Measurements from ENCODE around the gene SLC6A8.
"Not testable (repeated sequence)": the region's sequence is repeated elsewhere in the genome, so short reads cannot be mapped to it uniquely, and the experiment has no call there.

SLC6A8 gene

DNA sequence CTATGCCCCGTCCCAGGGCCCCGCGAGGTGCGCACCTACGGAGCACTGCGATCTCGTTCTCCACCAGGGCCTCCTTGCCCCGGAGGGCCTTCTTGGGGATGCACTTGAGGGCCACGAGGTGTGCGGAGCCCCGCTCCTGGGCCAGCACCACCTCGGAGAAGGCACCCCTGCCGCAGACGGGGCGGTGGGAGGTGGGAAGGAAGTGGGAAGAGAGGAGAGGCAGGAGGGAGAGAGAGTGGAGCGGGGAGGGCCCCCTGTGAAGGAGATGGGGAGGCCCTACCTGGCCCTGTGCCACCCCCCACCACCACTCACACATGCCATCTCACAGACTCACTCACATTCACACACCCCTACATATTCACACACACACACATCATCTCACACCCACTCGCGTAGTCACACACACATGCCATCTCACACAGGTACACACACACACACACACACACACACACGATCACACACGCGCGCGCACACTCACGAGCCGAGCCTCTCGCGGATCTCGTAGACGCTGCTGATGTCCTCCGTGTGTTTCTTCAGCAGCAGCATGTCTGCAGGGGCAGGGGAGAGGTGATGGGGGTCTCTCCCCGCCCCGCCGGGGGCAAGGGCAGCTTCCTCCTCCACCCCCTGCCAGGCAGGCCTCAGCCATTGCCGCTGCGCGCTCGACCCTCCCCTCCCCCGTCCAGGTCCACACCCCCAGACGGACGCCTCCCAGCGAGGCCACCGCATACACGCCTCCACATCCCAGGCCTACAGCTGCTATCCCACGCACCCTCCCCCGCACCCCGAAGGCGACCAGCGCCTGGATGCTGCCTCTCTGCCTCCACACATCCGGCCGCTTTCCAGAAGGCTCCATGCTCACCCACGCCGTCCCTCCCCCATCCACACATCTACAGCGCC is 14.9 kb upstream of the SLC6A8 start:
- no peak for DNase-seq

DNA sequence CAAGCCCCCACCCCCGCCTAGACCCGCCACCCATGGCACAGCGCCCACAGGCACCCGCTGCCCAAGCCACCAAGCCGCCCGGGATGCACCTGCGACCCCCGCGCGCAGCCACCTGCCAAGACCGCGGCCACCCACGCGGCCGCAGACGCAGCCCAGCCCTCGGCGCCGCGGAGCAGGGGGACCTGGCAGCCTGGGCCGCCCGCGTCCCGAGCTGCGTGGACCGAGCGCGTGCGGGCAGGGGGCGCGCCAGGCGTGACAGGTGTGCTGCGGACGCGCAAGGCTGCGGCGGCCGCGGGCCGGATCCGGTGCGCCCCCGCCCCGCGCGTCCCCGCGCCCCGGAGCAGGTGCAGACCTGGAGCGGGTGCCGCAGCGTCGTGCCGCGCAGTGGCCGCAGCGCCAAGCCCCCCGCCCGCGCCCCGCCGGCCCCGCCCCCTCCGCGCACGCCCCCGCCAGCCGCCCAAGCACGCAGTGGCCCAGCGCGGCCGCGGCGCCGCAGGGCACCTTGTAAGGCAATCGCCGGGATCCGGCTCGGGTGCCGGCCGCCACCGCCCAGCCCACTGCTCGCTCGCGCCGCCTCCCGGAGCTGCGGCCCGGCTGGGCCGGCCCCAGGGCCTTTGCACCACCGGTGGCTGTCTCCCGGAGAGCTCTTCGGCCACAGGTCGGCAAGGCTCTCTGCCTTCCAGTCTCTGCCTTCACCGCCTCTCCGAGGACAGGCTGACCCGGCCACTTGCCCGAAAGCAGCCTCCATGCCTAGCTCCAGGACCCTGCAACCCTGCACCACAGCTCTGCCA is 14.1 kb upstream of the SLC6A8 start, which contains the start of gene PNCK:
TSS of gene PNCK (minus strand) at position 386 of the 791 bp plus-strand sequence. CDS start 737 bp downstream, outside the sequence.
- DNase-seq, result no peak

DNA sequence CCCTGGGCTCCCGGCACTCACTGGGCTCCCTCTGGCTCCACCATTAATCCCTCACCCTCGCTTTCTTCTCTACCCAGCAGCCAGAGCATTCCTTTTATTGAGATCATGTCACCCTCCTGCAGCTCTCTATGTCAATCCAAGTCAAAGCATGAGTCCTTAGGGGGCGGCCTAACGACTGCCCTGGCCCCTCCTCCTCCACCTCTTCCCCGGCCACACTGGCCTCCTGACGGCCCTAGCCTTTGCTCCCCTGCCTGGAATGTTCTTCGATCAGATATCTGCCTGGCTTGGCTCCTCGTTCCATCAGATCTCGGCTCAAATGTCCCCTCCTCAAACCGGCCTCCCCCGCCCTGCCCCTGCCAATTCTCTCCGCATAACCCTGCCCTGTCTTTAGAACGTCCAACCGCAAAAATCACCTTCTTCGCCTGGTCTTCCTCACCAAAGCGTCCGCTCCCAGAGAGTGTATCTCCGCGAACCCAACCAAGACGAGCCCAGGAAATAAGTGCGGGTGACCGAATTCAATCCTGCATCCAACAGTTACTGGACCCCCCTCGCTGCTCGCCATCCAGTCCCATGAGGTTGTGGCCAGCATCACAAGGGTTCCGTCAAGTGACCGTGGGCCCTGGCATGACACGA is 13.4 kb upstream of the SLC6A8 start:
- no peak for DNase-seq

DNA sequence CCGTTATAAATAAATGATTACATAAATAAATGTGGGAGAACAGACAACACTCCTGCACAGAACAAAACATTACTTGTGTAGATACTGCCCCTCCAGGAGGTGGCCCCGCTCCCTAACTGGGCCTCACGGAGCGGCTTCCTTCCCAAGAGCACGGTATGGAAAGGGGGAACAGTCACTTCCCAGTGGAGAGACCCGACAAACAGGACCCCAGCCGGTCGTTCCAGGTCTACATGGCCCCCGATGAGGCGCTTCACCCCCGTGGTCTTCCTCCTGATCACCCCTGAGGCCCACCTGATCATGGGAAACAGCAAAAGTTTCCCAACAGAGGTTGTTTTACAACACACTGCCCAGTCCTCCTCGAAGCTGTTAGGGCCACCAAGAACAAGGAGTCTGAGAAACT is 6.6 kb upstream of the SLC6A8 start:
- no peak for DNase-seq

DNA sequence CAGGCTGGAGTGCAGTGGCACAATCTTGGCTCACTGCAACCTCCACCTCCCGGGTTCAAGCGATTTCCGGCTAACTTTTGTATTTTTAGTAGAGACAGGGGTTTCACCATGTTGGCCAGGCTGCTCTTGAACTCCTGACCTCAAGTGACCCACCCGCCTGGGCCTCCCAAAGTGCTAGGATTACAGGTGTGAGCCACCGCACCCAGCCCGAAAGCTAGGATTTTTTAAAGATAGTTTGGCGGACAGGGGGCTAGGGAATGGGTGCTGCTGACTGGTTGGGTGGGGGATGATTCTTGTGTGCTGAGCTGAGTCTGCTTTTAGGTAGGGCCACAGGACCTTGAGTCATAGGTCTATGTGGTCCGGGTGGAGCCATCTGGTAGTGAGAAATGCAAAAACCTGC is 4.2 kb upstream of the SLC6A8 start:
- DNase-seq, result not testable (repeated sequence)

DNA sequence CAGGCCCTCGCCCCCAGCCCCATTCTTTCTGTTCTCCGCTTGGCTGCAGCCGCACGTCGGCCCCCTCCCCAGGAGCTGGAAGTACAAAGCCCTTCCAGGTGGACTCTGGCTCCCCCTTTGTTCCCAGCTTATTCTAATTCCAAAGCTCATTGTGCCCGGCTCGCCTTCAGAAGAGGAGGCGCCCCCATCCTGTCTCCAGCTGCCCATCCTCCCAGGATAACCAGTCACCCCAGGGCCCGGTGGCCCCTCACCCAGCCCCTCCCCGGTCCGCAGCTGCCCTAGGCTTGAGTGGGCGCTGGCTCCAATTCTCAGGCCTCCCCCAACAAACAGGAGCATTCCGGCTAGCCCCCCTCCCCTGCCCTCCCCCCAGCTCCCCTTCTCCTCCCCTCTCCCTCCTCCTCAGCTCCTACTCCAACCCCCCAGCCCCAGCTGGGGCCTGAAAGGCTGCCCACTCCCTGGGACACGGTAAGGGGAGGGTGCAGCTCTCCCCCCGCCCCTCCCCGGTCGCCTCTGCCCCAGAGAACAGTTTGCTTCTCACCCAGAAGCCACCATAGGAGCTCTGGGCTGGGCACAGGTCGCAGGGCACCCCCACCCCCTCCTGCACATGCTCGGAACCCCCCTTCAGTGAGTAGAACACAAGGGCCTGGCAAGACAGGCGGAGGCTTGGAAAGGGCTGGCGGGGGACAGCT is 3.1 kb upstream of the SLC6A8 start:
- no peak for DNase-seq

DNA sequence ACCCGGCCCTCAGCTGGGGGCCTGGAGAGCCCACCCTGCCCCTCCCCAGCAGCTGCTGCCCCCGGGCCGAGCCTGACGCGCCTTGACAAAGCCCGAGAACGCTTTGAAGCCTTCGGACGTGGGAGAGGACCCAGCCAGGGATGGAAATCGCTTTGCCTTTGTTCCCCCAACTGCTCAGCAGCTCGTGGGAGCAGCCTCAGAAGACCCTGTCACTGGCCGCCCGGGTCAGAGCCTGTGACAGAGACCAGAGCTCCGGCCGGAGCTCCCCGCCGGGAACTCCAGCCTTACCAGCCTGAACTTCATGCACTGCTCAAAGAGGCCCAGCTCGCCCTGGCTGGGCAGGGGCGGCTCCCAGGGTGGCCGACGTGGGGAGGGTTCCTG is 2.6 kb upstream of the SLC6A8 start:
- no peak for DNase-seq

DNA sequence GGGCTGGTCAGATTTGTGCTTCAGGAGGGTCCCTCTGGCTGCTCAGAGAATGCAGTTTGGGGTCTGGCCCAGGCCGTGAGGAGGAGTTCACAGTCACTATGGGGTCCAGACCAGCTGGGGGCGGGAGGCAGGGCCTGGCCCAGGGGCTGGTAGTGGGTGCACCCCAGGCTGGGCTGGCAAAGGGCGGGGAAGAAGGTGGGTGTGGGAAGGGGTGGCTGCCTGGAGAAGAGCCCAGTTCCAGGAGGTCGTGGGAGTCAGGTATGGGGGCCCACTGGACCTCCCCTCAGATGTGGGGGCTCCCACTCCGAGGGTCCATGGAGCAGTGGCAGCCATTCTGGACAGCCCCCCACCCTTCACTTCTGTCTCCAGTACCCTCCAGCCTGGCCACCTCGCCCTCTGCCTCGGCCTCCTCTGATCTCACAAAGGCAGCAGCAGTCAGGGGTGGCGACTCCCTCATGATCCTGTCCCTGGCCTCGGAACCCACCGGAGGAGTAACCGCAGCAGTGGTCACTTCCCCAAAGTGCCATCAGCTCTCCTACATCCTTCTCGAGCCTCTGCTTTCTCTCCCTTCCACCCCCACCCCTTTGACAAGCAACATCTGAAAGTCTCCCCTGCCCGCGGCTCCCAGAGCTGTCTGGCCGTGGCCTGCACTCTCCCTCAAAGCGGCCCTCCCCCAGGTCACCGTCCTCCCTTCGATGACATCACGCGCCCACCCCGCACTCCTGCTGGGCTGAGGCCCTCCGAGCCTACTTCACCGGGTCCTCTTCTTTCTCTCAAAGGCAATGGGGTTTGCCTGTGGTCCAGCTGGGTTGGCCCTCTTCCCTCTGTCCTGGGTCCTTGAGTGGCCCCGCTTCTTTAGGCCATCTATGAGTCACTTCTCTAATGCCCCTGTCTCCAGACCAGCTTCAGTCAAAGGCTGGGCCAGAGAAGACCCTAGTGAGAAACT is 1.7 kb upstream of the SLC6A8 start:
- no peak for DNase-seq

DNA sequence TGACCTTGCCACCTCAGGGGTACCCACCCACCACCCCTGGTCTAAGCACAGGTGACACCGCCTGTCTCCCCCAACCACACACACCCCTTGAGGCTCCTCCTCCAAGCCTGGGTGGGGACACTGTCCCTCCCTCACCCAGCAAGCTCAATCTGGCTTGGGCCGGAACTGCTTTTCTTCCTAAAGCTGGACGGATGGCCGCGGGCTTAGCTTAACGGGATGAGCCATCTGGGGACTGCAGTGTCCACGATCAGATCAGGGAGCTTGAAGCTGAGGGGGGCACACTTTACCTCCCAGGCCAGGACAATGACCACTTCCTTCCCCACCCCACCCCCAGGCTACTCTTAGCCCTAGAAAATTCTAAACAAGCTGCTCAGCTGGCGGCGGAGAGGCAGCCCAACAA is 1.0 kb upstream of the SLC6A8 start:
- DNase-seq, result no peak

DNA sequence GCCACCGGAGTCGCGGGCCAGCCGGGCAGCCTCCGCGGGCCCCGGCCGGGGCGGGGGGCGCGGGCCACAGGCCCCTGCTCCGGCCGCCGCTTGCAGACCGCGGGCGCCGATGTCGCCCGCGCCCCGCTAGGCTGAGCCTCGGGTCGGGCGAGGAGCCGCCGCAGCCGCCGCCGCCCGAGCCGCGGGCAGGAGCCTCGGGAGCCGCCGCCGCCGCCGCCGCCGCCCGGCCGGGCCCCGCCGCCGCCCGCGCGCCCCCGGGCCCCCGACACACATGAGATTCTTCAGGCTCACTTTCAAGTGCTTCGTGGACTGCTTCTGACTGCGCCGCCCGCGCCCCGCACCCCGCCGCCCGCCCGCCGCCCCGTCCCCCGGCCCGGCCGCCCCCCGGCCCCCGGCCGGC is 345 bp downstream of the SLC6A8 start:
- DNase-seq, result peak in 1 of 2 experiments; percentile 2

DNA sequence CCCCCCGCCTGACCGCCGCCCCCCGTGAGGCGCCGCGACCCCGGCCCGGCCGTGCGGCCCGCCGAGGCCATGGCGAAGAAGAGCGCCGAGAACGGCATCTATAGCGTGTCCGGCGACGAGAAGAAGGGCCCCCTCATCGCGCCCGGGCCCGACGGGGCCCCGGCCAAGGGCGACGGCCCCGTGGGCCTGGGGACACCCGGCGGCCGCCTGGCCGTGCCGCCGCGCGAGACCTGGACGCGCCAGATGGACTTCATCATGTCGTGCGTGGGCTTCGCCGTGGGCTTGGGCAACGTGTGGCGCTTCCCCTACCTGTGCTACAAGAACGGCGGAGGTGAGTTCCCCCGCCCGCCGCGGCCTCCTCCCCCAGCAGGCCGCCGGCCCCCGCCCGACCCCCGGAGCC is 780 bp downstream of the SLC6A8 start:
- no peak for DNase-seq

DNA sequence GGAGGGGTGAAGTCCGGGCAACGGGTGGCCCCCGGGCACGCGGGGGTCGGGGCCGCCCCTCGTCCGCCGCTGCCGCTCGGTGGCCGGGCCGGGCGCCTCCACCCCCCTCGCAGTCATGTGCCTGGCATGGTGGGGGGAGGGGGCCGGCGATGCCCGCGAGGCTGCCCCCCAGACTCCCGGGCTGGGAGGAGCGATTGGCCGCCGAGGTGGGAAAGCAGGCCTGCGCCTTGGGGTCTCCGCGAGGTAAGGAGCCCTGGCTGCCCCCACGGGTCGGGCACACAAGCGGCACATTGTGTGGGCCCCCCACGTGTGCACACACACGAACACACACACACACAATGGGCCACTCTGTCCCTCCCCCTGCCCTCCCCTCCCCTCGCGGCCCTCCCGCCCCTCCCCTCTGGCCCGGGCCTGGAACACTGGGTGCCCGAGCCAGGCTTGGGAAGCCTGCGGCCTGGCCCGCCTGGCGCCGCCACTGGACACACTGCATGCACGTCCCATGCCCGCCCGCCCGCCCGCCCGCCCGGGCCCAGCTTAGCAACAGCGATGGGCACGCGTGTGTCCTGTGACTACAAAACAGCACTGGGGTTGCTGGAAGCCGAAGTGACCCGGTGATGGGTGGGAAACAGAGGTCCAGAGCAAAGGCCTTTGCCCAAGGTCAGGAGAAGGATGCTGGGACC is 1.3 kb downstream of the SLC6A8 start:
- DNase-seq, result no peak

DNA sequence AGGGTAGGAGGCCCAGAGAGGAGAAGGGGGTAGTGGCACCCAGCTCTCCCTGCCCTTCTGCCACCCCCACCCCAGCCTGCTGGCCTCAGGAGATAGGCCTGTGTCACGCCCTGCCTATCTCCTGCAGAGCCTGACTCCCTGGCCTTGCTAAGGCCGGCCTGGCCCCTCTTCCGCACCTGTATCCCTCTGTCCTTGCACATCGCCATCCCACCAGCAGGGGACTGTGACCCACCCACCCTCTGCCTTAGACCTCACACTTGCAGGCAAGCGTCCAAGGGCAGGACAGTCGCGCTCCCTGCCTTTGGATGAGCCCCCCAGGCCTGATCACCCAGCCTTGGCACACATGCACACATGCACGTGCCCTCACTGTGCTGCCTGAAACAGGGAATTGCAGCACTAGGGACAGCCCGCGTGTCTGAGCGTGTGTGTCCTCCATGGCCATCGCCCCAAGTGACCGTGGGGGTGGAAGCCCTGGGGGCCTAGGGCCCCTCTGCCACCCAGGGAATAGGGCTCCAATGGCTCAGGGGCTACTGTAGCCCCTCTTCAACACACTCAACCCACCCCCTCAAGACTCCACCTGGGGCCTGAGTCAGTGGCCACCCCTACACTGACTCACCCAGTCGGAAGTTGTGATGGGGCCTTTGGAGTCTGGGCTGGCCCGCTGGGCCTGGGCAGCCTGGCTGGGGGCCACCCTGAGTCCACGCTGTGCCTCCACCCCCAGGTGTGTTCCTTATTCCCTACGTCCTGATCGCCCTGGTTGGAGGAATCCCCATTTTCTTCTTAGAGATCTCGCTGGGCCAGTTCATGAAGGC is 2.1 kb downstream of the SLC6A8 start:
- DNase-seq, result no peak

DNA sequence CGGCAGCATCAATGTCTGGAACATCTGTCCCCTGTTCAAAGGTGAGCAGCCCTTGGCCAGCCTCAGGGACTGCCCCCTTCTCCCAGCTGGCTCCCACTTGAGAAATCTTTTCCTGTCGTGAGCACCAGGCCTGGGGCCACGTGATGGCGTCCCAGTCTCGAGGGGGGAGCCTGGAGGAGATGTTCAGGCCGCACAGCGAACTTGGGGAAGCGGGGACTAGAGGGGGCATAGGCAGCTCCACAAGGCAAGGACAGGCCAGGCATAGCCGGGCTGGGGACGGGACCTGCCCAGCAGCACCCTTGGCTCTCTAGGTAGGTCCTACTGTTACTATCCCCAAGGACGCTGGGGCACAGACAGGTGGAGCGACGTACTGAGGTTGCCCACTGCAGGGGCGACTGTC is 2.7 kb downstream of the SLC6A8 start:
- no peak for DNase-seq

DNA sequence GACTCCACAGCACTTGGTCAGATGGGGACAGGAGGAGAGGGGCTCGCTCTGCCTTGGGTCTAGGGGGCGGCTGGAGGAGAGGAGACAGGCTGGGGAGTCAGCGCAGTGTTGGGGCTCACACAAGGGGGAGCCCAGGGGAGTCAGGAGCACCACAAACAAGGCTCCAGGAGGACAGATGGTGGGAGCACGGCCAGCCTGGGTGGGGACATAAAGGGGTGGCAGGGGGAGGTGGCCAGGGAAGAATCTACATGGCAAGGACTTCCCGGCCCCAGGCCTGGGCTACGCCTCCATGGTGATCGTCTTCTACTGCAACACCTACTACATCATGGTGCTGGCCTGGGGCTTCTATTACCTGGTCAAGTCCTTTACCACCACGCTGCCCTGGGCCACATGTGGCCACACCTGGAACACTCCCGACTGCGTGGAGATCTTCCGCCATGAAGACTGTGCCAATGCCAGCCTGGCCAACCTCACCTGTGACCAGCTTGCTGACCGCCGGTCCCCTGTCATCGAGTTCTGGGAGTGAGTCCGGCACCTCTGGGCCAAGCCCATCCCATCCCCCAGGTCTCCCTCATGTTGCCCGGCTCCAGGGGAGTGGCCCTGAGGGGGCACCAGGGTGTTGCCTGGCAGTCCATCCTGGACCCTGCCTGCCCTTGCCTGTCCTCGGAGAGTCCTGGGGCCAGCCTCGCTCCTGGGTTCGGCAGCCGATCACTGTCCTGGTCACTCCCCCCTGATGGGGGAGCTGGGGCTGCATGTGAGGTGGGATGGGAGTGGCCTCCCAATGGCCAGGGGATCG is 3.5 kb downstream of the SLC6A8 start:
- DNase-seq, result not testable (repeated sequence)

DNA sequence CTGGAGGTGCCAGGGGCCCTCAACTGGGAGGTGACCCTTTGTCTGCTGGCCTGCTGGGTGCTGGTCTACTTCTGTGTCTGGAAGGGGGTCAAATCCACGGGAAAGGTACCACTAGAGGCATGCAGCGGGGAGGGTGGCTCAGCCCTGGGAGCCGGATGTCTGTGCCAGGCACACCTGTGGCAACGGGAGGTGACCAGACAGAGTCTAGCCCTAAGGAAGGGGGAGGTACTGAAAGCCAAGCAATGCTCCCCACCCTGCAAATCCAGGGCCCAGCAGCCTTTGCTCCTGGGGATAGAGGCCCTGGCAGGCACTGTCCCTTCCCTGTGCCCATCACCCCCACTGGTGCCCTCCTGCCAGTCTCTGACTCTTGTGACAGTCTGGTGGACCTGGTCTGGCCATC is 4.3 kb downstream of the SLC6A8 start:
- DNase-seq, result no peak

DNA sequence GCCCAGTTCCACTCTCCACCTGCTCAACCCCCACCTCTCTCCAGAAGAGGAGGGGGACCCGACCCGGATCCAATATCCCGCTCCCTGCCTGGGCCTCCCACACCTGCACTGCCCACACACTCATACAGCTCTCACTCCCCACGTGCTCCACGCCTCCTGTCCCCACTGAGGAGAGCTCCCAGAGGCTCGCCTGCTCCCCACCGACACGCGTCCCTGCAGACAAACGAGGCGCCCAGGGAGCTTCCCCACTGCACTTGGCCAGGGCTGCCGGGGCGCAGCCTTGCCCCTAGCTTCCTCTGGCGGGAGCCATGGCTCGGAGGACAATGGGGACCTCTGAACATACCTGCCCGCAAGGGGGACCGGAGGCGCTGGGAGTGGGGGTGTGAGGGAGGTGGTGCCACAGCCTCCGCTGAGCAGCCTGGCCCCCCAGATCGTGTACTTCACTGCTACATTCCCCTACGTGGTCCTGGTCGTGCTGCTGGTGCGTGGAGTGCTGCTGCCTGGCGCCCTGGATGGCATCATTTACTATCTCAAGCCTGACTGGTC is 5.0 kb downstream of the SLC6A8 start:
- no peak for DNase-seq

DNA sequence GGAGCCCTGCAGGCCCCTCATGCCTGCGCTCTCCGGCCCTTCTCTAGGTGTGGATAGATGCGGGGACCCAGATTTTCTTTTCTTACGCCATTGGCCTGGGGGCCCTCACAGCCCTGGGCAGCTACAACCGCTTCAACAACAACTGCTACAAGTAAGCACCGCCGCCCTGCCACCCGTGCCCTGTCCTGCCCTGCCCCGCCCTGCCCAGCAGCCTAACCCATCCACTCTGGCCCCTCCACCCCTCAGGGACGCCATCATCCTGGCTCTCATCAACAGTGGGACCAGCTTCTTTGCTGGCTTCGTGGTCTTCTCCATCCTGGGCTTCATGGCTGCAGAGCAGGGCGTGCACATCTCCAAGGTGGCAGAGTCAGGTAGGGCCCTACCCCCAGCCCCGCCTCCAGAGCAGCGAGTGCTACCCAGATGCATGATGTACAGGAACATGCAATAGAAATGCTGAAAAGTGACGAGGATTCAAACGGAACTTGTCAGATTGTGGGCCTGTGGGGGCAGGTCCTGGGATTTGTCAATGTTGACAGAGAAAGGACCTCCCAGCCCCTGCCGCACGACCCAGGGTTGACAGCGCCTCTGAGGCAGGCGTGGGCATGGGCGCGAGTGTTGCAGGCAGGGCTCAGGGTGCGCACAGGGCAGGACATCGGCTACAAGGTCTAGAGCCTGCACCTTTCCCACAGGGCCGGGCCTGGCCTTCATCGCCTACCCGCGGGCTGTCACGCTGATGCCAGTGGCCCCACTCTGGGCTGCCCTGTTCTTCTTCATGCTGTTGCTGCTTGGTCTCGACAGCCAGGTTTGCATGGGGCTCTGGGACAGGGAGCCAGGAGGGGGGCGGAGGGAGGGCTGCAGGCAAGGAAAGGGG is 5.7 kb downstream of the SLC6A8 start:
- DNase-seq, result no peak
